Cardiac fibroblast (primary cell): ENCODE data around the gene CGB1.
"Not testable (repeated sequence)": the region's sequence is repeated elsewhere in the genome, so short reads cannot be mapped to it uniquely, and the experiment has no call there.

ENCODE experiments used
- DNase-seq, 2 donors: peaks; one replicate each; pipeline versions ENCODE4 v3.0.0 to v3.0.0-alpha.2; 2010; ENCODE audit warnings: low read depth in 2 of 2
- H3K4me3 ChIP-seq, 2 donors: replicated peaks in 1 of 2; 1 replicate in 1 of 2; 2 replicates in 1 of 2; pipeline ENCODE4 v1.5.1; 2011; ENCODE audit warnings: low read depth in 2 of 2, low read length in 2 of 2, mild to moderate bottlenecking in 2 of 2, moderate library complexity in 1 of 2
- TF ChIP-seq, protein P1 (sequence below): IDR thresholded peaks from one replicate; pipeline ENCODE4 v1.5.1; 2011; ENCODE audit warnings: low read depth, mild to moderate bottlenecking, low read length, inconsistent platforms

Gene CGB1

DNA sequence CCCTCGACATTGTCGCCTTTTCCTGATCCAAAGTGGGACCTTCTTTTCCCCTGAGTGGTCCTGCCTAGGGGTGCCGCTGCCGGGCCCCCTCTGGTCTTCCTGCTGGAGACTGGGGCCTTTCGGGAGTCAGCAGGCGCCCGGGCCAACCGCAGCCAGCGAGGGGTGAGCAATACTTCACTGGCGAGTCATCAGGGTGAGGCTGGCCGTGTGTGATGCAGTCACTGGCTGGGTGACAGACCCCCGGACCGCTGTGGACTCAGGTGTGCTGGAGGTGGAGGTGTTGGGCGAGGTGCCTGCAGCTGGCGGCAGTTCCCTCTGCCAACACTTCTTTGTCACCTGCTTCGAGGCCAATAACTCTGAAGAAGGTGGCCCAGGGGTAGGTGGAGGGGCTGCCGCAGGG lies 5.5 kb upstream of the CGB1 start:
- peak in 1 of 2 donors; percentile 45 for DNase-seq
- H3K4me3 ChIP-seq, result no peak overlapping the region
- TF ChIP-seq, protein P1, sequence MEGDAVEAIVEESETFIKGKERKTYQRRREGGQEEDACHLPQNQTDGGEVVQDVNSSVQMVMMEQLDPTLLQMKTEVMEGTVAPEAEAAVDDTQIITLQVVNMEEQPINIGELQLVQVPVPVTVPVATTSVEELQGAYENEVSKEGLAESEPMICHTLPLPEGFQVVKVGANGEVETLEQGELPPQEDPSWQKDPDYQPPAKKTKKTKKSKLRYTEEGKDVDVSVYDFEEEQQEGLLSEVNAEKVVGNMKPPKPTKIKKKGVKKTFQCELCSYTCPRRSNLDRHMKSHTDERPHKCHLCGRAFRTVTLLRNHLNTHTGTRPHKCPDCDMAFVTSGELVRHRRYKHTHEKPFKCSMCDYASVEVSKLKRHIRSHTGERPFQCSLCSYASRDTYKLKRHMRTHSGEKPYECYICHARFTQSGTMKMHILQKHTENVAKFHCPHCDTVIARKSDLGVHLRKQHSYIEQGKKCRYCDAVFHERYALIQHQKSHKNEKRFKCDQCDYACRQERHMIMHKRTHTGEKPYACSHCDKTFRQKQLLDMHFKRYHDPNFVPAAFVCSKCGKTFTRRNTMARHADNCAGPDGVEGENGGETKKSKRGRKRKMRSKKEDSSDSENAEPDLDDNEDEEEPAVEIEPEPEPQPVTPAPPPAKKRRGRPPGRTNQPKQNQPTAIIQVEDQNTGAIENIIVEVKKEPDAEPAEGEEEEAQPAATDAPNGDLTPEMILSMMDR, result no peak

DNA sequence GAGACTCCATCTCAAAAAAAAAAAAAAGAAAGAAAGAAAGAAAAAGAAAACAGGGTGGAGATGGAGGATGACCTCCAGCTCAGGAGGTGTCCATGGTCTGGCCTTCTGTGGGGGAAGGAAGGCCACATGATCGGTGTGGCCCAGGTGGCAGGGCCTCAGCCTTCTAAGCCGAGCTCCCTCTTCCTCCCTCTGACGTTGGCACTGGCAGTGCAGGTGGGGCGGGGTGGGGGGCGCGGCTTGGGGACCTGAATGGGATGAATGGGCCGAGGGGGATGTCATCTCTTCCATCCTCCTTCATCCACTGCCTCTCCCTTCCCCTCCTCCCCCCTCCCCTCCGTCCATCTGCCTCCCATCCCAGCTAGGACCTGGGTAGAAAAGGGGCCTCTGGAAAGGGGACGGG lies 3.0 kb upstream of the CGB1 start:
- H3K4me3 ChIP-seq, DNase-seq: not testable (repeated sequence)

GRCh38 chr19:49038557-49039276 lies 2.0 kb upstream of the CGB1 start:
- not testable (repeated sequence) for H3K4me3 ChIP-seq
- peak; percentile 38 to 77 for DNase-seq

DNA sequence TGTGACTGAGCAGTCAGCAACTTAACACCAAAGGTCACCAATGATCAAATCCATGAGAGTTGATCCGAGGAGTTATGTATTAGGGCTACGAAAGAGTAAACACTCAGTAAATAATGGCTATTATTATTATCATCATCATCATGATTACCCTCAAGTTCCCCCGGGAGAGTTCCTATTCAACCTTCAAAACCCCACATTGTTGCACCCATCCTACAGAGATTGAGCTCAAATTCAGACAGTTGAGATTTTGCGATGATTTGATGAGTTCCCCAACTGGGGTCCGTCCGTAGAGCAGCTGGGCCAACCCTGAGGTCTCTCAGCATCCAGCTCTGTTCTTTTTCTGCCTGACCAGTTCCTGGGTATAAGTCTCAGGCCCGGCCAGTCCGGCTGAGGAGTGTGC lies 1.4 kb upstream of the CGB1 start:
- H3K4me3 ChIP-seq, DNase-seq: not testable (repeated sequence)

DNA sequence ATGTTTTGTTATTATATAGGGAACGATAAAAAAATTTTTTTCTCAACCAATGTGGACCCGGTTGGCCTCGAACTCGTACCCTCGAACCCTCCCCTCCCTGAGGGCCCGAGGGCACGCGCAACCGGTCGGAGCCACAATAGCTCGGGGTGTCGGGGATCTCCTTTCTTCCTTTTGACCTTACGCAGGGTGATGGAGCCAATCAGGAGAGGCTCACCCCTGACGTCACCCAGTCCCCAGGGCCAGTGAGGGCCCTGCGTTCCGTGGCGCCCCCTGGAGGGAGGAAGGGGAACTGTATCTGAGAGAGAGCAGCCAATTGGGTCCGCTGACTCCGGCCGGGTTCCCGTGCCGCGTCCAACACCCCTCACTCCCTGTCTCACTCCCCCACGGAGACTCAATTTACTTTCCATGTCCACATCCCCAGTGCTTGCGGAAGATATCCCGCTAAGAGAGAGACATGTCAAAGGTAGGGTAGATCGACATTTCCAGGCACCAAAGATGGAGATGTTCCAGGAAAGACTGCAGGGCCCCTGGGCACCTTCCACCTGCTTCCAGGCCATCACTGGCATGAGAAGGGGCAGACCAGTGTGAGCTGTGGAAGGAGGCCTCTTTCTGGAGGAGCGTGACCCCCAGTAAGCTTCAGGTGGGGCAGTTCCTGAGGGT lies 4.9 kb downstream of the CGB1 start, which contains the start of gene CGB2:
CGB2 (plus strand) TSS at position 249 of the 660 bp plus-strand sequence; CDS start at position 455, 206 bp downstream.
- TF ChIP-seq, protein P1, result peak; percentile 51
- peak in 1 of 2 donors; percentile 51 for DNase-seq
- H3K4me3 ChIP-seq, result not testable (repeated sequence)

GRCh38 chr19:49030323-49030722 lies 6.4 kb downstream of the CGB1 start:
- DNase-seq, H3K4me3 ChIP-seq: not testable (repeated sequence)

GRCh38 chr19:49029749-49030148 lies 6.9 kb downstream of the CGB1 start:
- DNase-seq, result peak in 1 of 2 donors; percentile 35

DNA sequence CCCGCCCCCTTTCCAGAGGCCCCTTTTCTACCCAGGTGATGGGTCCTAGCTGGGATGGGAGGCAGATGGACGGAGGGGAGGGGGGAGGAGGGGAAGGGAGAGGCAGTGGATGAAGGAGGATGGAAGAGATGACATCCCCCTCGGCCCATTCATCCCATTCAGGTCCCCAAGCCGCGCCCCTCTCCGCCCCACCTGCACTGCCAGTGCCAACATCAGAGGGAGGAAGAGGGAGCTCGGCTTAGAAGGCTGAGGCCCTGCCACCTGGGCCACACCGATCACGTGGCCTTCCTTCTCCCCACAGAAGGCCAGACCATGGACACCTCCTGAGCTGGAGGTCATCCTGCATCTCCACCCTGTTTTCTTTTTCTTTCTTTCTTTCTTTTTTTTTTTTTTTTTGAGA lies 8.0 kb downstream of the CGB1 start:
- not testable (repeated sequence) for H3K4me3 ChIP-seq, DNase-seq

More at GRCh38 chr19:49029749-49030148, 6.9 kb downstream of the CGB1 start:
- H3K4me3 ChIP-seq, result not testable (repeated sequence)

- not testable (repeated sequence) for DNase-seq, H3K4me3 ChIP-seq
Observed at GRCh38 chr19:49025599-49025998, 11.1 kb downstream of the CGB1 start.

DNA sequence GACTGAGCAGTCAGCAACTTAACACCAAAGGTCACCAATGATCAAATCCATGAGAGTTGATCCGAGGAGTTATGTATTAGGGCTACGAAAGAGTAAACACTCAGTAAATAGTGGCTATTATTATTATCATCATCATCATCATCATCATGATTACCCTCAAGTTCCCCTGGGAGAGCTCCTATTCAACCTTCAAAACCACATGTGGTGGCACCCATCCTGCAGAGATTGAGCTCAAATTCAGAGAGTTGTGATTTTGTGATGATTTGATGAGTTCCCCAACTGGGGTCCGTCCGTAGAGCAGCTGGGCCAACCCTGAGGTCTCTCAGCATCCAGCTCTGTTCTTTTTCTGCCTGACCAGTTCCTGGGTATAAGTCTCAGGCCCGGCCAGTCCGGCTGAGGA lies 11.6 kb downstream of the CGB1 start:
- H3K4me3 ChIP-seq, DNase-seq: not testable (repeated sequence)

DNA sequence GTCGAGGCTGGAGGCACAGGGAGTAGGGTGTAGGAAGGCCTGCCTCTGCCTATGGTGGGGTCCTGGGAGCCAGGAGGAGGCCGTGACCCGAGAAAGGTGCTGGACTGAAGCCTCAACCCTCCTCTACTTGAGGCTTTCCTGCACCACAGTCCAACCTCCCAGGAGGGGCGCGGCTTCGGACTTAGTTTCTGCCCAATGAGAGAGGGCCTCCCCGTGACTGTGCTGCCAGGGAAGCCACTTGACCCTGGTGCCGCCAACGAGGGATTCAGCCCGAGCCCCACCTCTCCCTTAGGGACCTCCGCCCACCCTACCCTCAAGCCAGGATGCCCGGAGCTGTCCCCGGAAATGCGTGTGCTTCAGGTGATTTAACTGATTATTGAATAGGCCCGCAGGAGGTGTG lies 12.5 kb downstream of the CGB1 start, which contains the start of gene CGB3:
CGB3 (minus strand) TSS at position 101 of the 400 bp plus-strand sequence. CDS start 362 bp downstream, outside the sequence.
- not testable (repeated sequence) for DNase-seq, H3K4me3 ChIP-seq
